Gastroesophageal sphincter (tissue), 3 donors: ENCODE measurements around the gene LYRM4.

Experiments used
- CTCF ChIP-seq, 4 experiments: fragments of 200-600 bp in 2 of 4; fragments of 450-650 bp in 2 of 4; sonication (generic) in 1 of 4; IDR thresholded peaks; one replicate each; pipeline ENCODE4 v1.5.1; 2017 to 2019; ENCODE audit warnings: antibody characterized with exemption in 4 of 4, mild to moderate bottlenecking in 2 of 4, moderate library complexity in 2 of 4
- EP300 ChIP-seq: sonication (generic); formaldehyde crosslinking; IDR thresholded peaks from one replicate; pipeline ENCODE4 v1.6.1; 2017; ENCODE audit warnings: antibody characterized with exemption, mild to moderate bottlenecking
- POLR2A ChIP-seq, 2 donors: fragments of 450-650 bp; IDR thresholded peaks; one replicate each; pipeline ENCODE4 v1.6.1; 2017; ENCODE audit warnings: antibody characterized with exemption in 2 of 2, mild to moderate bottlenecking in 2 of 2, moderate library complexity in 1 of 2
- POLR2AphosphoS5 ChIP-seq: sonication (generic); formaldehyde crosslinking; IDR thresholded peaks from one replicate; pipeline ENCODE4 v1.6.1; 2017; ENCODE audit warnings: antibody characterized with exemption

GRCh38 chr6:5274231-5274630 is 13.5 kb upstream of the LYRM4 start:
- TF ChIP-seq POLR2A (IDR thresholded peaks at IDR 0.05) (no peak), CTCF (IDR thresholded peaks at IDR 0.05) (no peak), EP300 (no peak), POLR2AphosphoS5 (no peak)
